Erythroblast (primary cell): ENCODE results near the gene FAM107A.

Experiments used
- GATA1 ChIP-seq: IDR thresholded peaks from 2 replicates; pipeline ENCODE4 v1.6.1; 2011; ENCODE audit warnings: low read depth, mild to moderate bottlenecking, control low read depth, low read length, moderate library complexity
- POLR2A ChIP-seq: IDR thresholded peaks from 2 replicates; pipeline ENCODE4 v1.6.1; 2011; ENCODE audit warnings: mild to moderate bottlenecking, low read length

GRCh38 chr3:58585005-58585786, 8.0 kb upstream of the FAM107A start:
- TF ChIP-seq POLR2A: no peak
- TF ChIP-seq GATA1: no peak
